ENCODE measurements around the gene MMP24.

GRCh38 chr20:35180266-35180665 lies 46.2 kb upstream of the MMP24 start:
- TF ChIP-seq CTCF (IDR thresholded peaks at IDR 0.05), result no peak
- no peak for TF ChIP-seq SIN3A (IDR thresholded peaks at IDR 0.05; ENCODE audit: borderline replicate concordance, insufficient read depth, low read depth, low read length)

Measured in Panc1 (cell line).